PC-3 (cell line): Measurements from ENCODE around the gene RAB3C.

Experiments
- EZH2phosphoT487 ChIP-seq: fragments of 300-600 bp; sonication (generic); IDR thresholded peaks from 2 replicates; pipeline ENCODE4 v1.6.1; 2018; ENCODE audit warnings: mild to moderate bottlenecking, antibody characterized with exemption, low read length, borderline replicate concordance
- TF ChIP-seq, protein P1 (sequence below): fragments of 300-600 bp; sonication (generic); conservative IDR thresholded peaks from 2 replicates; pipeline ENCODE4 v1.5.1; 2017; ENCODE audit warnings: antibody characterized with exemption, low read depth, mild to moderate bottlenecking, low read length

GRCh38 chr5:58857609-58858008 is 274.7 kb downstream of the RAB3C start:
- TF ChIP-seq, protein P1, sequence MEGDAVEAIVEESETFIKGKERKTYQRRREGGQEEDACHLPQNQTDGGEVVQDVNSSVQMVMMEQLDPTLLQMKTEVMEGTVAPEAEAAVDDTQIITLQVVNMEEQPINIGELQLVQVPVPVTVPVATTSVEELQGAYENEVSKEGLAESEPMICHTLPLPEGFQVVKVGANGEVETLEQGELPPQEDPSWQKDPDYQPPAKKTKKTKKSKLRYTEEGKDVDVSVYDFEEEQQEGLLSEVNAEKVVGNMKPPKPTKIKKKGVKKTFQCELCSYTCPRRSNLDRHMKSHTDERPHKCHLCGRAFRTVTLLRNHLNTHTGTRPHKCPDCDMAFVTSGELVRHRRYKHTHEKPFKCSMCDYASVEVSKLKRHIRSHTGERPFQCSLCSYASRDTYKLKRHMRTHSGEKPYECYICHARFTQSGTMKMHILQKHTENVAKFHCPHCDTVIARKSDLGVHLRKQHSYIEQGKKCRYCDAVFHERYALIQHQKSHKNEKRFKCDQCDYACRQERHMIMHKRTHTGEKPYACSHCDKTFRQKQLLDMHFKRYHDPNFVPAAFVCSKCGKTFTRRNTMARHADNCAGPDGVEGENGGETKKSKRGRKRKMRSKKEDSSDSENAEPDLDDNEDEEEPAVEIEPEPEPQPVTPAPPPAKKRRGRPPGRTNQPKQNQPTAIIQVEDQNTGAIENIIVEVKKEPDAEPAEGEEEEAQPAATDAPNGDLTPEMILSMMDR = no peak
- no peak for TF ChIP-seq EZH2phosphoT487
